SK-MEL-5 (cell line): Measurements from ENCODE around the gene NDUFAF2. TPM values are rescaled to one million over a fixed set of nuclear protein-coding genes. Genes with fewer than 3 reads are reported as not detected.
"Not testable (repeated sequence)": the region's sequence is repeated elsewhere in the genome, so short reads cannot be mapped to it uniquely, and the experiment has no call there.

Source experiments
- DNase-seq: peaks from one replicate; pipeline ENCODE4 v3.0.0-alpha.2; 2016; ENCODE audit warnings: low read depth, low spot score
- in situ Hi-C: cut with HindIII; loops from 2 replicates; pipeline ENCODE4 v1.10.0; 2016; ENCODE audit warnings: low sequenced_read_pairs, high pct_unique_total_duplicates, low pct_unique_long_range_greater_than_20kb
- total RNA-seq: library from RNA; depleted of rRNA; stranded (reverse); fragments of >200 nt; shearing (Covaris generic); gene quantifications from 2 replicates; pipeline ENCODE4 v1.2.3, GENCODE V29; 2014; rRNA removed

The NDUFAF2 gene
- total RNA-seq, 1 experiment from 2014 or later, result 47.8 TPM

DNA sequence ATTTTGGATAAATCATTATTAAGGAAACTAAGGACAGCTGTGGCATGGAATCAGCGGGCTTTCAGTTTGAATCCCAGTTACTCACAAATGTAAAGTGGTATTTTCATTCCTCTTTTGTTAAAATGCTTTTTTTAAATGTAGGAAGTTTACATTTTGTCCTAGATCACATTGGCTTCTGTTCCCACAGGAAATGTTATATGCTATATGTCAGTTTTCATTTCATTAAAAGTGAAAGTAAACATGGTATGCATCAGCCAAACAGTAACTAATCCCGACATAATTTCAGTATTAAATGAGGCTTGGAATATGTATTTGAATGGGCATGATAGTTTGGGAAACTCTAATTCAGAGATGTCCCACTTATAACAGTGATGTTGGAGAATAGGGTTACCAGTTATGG, 235.9 kb downstream of the NDUFAF2 start:
- no peak for DNase-seq
- in situ Hi-C loops, result no loop called here

DNA sequence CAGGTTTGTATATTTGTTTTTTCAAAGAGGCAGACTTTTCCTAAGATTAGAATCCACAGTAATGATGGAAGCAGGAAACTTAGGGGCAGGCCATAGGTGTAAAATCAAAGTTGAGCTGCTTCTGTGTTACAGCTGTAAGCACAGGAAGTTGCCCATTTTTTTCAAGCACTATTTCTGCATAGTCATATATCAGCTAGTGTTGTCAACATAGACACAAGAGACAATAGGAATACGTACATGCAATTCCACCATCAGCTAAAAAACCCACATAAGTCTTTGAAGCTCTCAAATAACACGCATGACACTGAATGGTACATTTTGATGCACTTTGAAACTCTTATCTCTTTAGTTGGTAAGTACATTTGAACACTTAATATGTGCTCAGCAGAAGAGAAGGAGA, 237.4 kb downstream of the NDUFAF2 start:
- in situ Hi-C loops, result no loop called here
- DNase-seq, result no peak

DNA sequence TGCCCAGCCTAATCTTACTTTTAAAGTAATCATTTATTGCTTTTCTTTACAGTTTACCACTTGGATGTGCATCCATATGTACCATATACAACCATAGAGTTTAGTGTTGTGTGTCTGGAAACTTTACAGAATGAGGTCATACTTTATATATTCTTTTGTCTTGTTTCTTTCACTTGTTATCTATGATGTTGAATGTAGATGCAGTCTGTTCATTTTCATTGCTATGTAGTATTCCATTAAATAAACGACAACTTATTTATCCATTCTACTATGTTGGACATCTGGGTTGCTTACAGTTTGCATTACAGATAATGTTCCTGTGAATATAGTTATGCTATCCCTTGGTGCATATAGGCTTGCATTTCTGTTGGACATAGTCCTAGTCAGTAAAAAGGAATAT, 238.5 kb downstream of the NDUFAF2 start:
- DNase-seq, result no peak
- in situ Hi-C loops, result no loop called here

DNA sequence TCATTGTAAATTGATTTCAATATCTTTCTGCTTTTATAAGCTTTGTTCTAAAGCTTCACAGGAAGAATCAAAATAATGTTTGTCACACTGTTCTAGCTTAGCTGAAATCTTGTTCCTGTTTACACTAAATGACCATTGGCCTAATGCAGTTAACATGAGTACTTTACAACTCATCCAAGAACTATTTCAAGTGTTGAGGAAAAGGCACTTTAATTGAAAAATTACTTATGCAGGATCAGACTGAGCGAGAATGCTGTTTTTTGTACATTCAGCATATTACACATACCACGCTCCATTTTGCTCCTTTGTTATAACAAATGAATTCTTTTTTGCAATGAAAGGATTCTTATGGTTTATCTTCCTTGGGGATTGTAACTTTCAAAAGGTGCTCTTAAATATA, 239.7 kb downstream of the NDUFAF2 start:
- in situ Hi-C loops, result no loop called here
- DNase-seq, result no peak

DNA sequence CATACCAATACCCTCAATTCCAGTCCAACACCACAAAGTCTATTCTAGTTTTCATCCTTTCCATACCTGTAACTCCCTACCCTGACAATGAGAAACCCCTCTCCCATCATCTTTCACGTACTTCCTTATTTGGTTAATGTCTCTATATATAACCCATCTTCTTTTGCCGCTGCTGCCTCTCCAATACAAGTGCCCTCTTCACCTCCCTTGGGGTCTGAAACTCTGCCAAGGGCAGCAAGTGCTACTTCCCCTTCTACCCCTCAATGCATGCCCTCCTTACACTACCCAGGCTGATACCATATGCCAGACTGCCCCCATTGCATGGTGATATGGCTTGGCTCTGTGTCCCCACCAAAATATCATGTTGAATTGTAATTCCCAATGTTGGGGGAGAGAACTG, 241.6 kb downstream of the NDUFAF2 start:
- no peak for DNase-seq

DNA sequence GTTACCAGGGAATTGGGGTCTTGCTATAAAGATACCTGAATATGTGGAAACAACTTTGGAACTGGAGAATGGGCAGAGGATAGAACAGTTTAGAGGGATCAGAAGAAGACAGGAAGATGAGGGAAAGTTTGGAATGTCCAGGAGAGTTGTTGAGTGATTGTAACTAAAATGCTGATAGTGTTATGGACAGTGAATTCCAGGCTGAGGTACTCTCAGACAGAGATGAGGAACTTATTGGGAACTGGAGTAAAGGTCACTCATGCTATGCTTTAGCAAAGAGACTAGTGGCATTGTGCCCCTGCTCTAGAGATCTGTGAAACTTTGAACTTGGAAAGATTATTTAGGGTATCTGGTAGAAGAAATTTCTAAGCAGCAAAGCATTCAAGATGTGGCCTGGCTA, 242.3 kb downstream of the NDUFAF2 start:
- in situ Hi-C loops, DNase-seq: not testable (repeated sequence)

More for the DNA sequence above, 241.6 kb downstream of the NDUFAF2 start:
- in situ Hi-C loops, result no loop called here

DNA sequence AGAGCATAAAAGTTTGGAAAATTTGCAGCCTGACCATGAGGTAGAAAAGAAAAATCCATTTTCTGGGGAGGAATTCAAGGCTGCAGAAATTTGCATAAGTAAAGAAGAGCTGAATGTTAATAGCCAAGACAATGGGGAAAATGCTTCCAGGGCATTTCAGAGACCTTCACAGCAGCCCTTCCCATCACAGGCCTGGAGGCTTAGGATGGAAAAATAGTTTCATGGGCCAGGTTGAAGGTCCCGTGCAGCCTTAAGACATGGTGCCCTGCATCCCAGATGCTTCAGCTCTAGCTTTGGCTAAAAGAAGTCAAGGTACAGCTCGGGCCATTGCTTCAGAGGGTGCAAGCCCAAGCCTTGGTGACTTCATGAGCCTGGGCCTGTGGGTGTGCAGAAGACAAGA, 242.8 kb downstream of the NDUFAF2 start:
- in situ Hi-C loops, DNase-seq: not testable (repeated sequence)

DNA sequence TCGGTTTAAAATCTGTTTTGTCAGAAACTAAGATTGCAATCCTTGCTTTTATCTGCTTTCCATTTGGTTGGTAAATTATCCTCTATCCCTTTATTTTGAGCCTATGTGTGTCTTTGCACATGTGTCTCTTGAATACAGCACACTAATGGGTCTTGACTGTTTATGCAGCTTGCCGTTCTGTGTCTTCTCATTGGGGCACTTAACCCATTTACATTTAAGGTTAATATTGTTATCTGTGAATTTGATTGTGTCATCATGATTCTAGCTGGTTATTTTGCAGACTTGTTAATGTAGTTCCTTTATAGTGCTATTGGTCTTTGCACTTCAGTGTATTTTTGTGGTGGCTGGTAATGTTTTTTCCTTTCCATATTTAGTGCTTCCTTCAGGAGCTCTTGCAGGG, 253.6 kb downstream of the NDUFAF2 start:
- in situ Hi-C loops, result no loop called here
- no peak for DNase-seq

DNA sequence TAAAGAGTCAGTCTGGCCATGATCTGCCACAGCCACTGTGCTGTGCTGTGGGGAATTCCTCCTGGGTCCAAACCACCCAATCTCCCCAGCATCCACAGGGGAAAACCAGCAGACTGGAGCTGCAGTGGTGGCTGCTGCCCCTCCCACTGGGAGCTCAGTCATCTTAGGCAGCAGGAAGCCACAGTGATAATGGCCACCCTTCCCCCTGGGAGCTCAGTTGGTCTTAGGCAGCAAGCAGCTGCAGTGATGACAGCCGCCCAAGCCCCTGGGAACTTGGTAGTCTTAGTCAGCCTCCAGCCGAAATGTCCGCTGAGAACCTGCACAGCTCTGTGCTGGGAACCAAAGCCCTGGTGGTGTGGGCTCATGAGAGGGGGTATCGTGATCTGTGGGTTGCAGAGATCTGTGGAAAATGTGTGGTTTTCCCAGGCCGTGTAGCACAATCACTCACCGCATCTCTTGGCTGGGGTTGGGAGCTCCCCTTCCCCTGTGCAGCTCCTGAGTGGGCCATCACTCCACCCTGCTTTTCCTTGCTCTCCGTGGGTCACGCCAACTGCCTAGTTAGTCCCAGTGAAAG, 255.7 kb downstream of the NDUFAF2 start:
- in situ Hi-C loops, result no loop called here
- no peak for DNase-seq

DNA sequence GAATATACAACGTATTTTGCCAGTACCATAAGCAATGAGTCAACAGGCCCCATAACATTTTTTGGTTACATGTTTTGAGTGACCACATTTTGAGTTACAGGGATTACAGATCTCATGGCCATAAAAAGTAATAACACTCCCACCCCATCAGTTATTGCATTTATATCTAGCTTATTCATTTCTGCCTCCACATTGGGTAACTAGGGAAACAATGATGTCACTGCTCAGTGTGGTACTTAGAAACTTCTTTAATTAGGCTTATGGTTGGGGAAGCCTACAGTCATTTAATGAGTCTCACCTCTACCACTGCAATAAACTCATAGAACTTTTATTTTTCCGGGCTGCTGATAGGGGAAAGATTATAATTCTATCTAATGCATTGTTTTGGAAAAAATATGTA, 257.2 kb downstream of the NDUFAF2 start:
- no peak for DNase-seq
- in situ Hi-C loops, result no loop called here

Other genes starting within 250 kb of the NDUFAF2 start
- gene DEPDC1B, start 245.0 kb upstream of the NDUFAF2 start, total RNA-seq, result 18.8 and 21.5 TPM in 2 replicates
- gene ELOVL7, start 100.9 kb upstream of the NDUFAF2 start, total RNA-seq, result 4.5 and 5.4 TPM in 2 replicates
- 13.6 and 13.9 TPM in 2 replicates for gene ERCC8, start 135 bp upstream of the NDUFAF2 start, total RNA-seq
- gene SMIM15, start 217.3 kb downstream of the NDUFAF2 start, total RNA-seq, result 52.4 and 54.2 TPM in 2 replicates